Activated CD8-positive, alpha-beta memory T cell treated with anti-CD3 and anti-CD28 coated beads, Interleukin-2, amount 10 ng/mL, durations not matched to agents 7 days and 5 days (primary cell): ENCODE measurements around the gene USP17L18. TPM values are rescaled to one million over a fixed set of nuclear protein-coding genes. Genes with fewer than 3 reads are reported as not detected.
"Not testable (repeated sequence)": the region's sequence is repeated elsewhere in the genome, so short reads cannot be mapped to it uniquely, and the experiment has no call there.

Experiments used
- ATAC-seq: fragments of 150-1000 bp; cut with Tn5 transposase; one replicate; pipeline ENCODE4 v1.10.0; 2021; ENCODE audit warnings: moderate library complexity
- CTCF ChIA-PET: fragments of 350-600 bp; sonication (Branson Sonifier 250); formaldehyde crosslinking; loops from one replicate; lab custom pipeline; 2021; ENCODE audit warnings: antibody characterized with exemption; lab: Charles Lee
- DNase-seq: peaks from one replicate; pipeline ENCODE4 v3.0.0-alpha.2; 2020
- H3K27ac Mint-ChIP-seq: one replicate; pipeline ENCODE4 v1.8.0; 2021; ENCODE audit warnings: mild to moderate bottlenecking, mixed read lengths
- H3K27me3 Mint-ChIP-seq: one replicate; pipeline ENCODE4 v1.8.0; 2021; ENCODE audit warnings: mixed read lengths
- H3K36me3 Mint-ChIP-seq: one replicate; pipeline ENCODE4 v1.8.0; 2021; ENCODE audit warnings: mild to moderate bottlenecking, mixed read lengths
- H3K4me1 Mint-ChIP-seq: one replicate; pipeline ENCODE4 v1.8.0; 2021; ENCODE audit warnings: mixed read lengths
- H3K4me3 Mint-ChIP-seq: one replicate; pipeline ENCODE4 v1.8.0; 2021; ENCODE audit warnings: mild to moderate bottlenecking, moderate library complexity, mixed read lengths
- H3K9me3 Mint-ChIP-seq: one replicate; pipeline ENCODE4 v1.8.0; 2022; ENCODE audit warnings: low read depth, mixed read lengths
- total RNA-seq, 2 experiments: library from RNA; stranded (reverse); gene quantifications; one replicate each; pipeline ENCODE4 v1.2.3, GENCODE V29; 2021

USP17L18 gene
- total RNA-seq, 2 experiments from 2014 or later = not detected

DNA sequence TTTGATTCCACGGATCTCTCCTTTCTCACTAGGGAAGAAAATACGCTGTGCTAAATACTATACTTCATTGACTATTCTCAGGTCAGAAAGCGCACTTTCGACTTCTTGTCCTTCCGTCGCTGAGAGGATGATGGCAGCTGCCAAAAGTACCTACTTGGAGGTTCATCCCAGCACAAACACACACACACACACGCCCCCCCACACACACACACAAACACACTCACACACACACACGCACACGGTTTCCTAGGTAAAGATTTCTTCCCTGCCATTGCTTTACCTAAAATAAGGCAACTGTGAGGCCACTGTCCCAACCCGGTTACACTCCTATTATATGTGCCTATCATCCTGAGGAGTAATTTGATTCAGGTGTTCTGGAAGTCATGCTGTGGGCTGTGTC is 23.3 kb downstream of the USP17L18 start:
- DNase-seq = peak; percentile 55
- H3K27me3 Mint-ChIP-seq, CTCF ChIA-PET, H3K36me3 Mint-ChIP-seq, ATAC-seq, H3K9me3 Mint-ChIP-seq, H3K4me3 Mint-ChIP-seq, H3K27ac Mint-ChIP-seq, H3K4me1 Mint-ChIP-seq: not testable (repeated sequence)

Other genes starting within 250 kb of the USP17L18 start
- not detected for gene FAM90A26, start 78.2 kb upstream of the USP17L18 start, total RNA-seq
- gene USP17L10, start 38.0 kb upstream of the USP17L18 start, total RNA-seq = not detected
- gene USP17L11, start 33.2 kb upstream of the USP17L18 start, total RNA-seq = not detected
- gene USP17L12, start 28.5 kb upstream of the USP17L18 start, total RNA-seq = not detected
- gene USP17L13, start 23.7 kb upstream of the USP17L18 start, total RNA-seq = not detected
- gene USP17L15, start 14.2 kb upstream of the USP17L18 start, total RNA-seq = not detected
- gene USP17L17, start 4.8 kb upstream of the USP17L18 start, total RNA-seq = not detected
- gene USP17L19, start 4.7 kb downstream of the USP17L18 start, total RNA-seq = not detected
- not detected for gene USP17L20, start 9.5 kb downstream of the USP17L18 start, total RNA-seq
- not detected for gene USP17L21, start 14.2 kb downstream of the USP17L18 start, total RNA-seq
- not detected for gene USP17L22, start 19.0 kb downstream of the USP17L18 start, total RNA-seq
- not detected for gene USP17L24, start 76.5 kb downstream of the USP17L18 start, total RNA-seq
- not detected for gene USP17L25, start 81.3 kb downstream of the USP17L18 start, total RNA-seq
- gene USP17L26, start 86.0 kb downstream of the USP17L18 start, total RNA-seq = not detected
- not detected for gene USP17L5, start 90.8 kb downstream of the USP17L18 start, total RNA-seq
- not detected for gene USP17L27, start 95.5 kb downstream of the USP17L18 start, total RNA-seq
- not detected for gene USP17L28, start 100.3 kb downstream of the USP17L18 start, total RNA-seq
- not detected for gene USP17L29, start 105.0 kb downstream of the USP17L18 start, total RNA-seq
- not detected for gene USP17L30, start 114.5 kb downstream of the USP17L18 start, total RNA-seq
- not detected for gene DEFB131A, start 195.8 kb downstream of the USP17L18 start, total RNA-seq